ENCODE data around the gene DFFA. TPM values are rescaled to one million over a fixed set of nuclear protein-coding genes. Genes with fewer than 3 reads are reported as not detected.

The DFFA gene
- total RNA-seq, 3 donors from 2014 or later (not counting 1 experiment from before 2014, with no cell fraction given): 17.5 to 21.8 (median 21.5) TPM

DNA sequence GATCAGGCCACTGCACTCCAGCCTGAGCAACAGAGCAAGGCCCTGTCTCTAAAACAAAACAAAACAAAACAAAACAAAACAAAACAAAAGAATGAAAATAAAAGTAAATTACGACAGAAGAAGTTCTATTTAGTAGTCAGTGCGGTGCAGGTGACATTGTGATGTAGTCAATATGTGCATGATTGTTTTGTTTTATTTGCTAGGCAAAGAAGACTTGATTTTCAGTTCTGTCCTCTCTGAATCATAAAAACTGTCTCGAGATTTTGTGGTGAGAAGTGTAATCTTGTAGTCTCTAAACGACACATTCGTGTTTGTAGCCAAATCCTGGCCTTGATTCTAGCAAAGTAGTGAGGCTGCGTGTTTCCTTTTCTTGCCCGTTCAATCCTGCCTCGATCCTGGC is 25.9 kb upstream of the DFFA start:
- Histone ChIP-seq H3K4me1 (ENCODE audit: control insufficient read depth, insufficient read depth, low read length) (peaks cover 37% of the 10 kb centered on the region), H3K9me3 (ENCODE audit: control insufficient read depth, insufficient read depth, low read length) (no peaks in the 10 kb centered on the region), H3K27me3 (ENCODE audit: control insufficient read depth, insufficient read depth, low read length) (no peaks in the 10 kb centered on the region), H3K4me3 (ENCODE audit: low read length) (no peak overlapping the region), H3K36me3 (ENCODE audit: control insufficient read depth, insufficient read depth, low read length) (no peaks in the 10 kb centered on the region), H3K27ac (ENCODE audit: low read length) (peak overlapping the region; percentile 77)
- 63% methylated on average over 8 of the region's 8 CpGs for WGBS (ENCODE audit: insufficient coverage)
- ATAC-seq (peak; percentile 24 to 45 (median 33)), DNase-seq (peak in 1 of 2 donors; percentile 25)
- Mint-ChIP-seq H3K36me3 (no peaks in the 10 kb centered on the region), H3K4me1 (peaks cover 36 to 39% of the 10 kb centered on the region in 2 donors), H3K4me3 (peak overlapping the region; percentile 45), H3K27me3 (ENCODE audit: low read depth in 2 of 2) (no peaks in the 10 kb centered on the region), H3K9me3 (no peaks in the 10 kb centered on the region), H3K27ac (peak overlapping the region; percentile 92 to 96)
- TF ChIP-seq, protein P1, sequence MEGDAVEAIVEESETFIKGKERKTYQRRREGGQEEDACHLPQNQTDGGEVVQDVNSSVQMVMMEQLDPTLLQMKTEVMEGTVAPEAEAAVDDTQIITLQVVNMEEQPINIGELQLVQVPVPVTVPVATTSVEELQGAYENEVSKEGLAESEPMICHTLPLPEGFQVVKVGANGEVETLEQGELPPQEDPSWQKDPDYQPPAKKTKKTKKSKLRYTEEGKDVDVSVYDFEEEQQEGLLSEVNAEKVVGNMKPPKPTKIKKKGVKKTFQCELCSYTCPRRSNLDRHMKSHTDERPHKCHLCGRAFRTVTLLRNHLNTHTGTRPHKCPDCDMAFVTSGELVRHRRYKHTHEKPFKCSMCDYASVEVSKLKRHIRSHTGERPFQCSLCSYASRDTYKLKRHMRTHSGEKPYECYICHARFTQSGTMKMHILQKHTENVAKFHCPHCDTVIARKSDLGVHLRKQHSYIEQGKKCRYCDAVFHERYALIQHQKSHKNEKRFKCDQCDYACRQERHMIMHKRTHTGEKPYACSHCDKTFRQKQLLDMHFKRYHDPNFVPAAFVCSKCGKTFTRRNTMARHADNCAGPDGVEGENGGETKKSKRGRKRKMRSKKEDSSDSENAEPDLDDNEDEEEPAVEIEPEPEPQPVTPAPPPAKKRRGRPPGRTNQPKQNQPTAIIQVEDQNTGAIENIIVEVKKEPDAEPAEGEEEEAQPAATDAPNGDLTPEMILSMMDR (IDR thresholded peaks at IDR 0.05): no peak
- intact Hi-C loops (cut with micrococcal nuclease): no loop called here

DNA sequence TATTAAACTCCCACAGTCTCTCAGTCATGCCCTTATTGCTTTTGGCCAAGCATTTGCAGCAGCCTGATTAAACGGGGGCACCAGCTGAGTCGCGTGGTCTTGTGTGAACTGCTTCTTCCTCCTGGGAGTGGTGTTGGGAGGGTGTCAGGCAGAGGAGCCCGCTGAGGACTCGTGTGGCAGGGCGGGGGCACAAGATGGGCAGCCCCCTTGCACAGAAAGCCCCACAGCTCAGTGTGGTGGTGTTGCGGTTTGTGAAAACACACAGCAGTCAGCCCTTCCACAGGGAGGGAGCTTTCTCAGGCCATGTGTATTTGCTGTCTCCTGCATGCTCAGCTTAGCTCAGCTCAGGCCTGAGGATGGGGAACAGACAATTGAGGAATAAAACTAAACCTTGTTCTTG is 24.8 kb upstream of the DFFA start:
- peaks cover 36 to 44% of the 10 kb centered on the region in 2 donors for H3K4me1 Mint-ChIP-seq
- peak overlapping the region; percentile 92 to 96 for H3K27ac Mint-ChIP-seq
- Histone ChIP-seq H3K27ac (ENCODE audit: low read length) (peak overlapping the region; percentile 77), H3K4me3 (ENCODE audit: low read length) (no peak overlapping the region), H3K27me3 (ENCODE audit: control insufficient read depth, insufficient read depth, low read length) (no peaks in the 10 kb centered on the region), H3K36me3 (ENCODE audit: control insufficient read depth, insufficient read depth, low read length) (no peaks in the 10 kb centered on the region), H3K4me1 (ENCODE audit: control insufficient read depth, insufficient read depth, low read length) (peaks cover 37% of the 10 kb centered on the region), H3K9me3 (ENCODE audit: control insufficient read depth, insufficient read depth, low read length) (no peaks in the 10 kb centered on the region)
- intact Hi-C loops (cut with micrococcal nuclease): no loop called here
- DNase-seq (peak in 1 of 2 donors; percentile 51), ATAC-seq (peak; percentile 28 to 38 (median 29))
- TF ChIP-seq, protein P1 (IDR thresholded peaks at IDR 0.05): no peak
- no peaks in the 10 kb centered on the region for H3K27me3 Mint-ChIP-seq (ENCODE audit: low read depth in 2 of 2)
- no peaks in the 10 kb centered on the region for H3K9me3 Mint-ChIP-seq
- no peaks in the 10 kb centered on the region for H3K36me3 Mint-ChIP-seq
- 73% methylated on average over 6 of the region's 7 CpGs for WGBS (ENCODE audit: insufficient coverage)
- H3K4me3 Mint-ChIP-seq: peak overlapping the region; percentile 45

DNA sequence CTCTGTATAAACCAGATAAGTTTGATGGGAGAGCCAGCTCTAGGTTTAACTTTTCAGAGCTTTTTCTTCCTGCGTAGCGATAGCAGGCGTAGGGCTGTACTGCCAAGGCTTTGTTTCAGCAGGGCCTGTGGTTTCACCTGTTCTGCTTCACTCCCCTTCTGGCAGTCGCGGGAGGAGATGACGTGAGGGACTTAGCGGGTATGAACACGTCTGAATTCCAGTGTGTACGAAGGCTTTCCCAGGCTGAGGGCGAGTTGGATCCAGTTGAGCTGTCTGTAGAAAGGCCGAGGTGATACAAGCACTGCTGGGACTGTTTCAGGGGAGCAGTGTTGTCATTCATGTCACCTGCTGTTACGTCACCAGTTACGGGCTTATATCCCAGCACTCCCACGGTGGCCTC is 23.6 kb upstream of the DFFA start:
- H3K4me3 Mint-ChIP-seq: peak overlapping the region; percentile 94
- no peak overlapping the region for H3K4me3 ChIP-seq (ENCODE audit: low read length)
- H3K4me1 Mint-ChIP-seq: peaks cover 36 to 44% of the 10 kb centered on the region in 2 donors
- H3K36me3 ChIP-seq (ENCODE audit: control insufficient read depth, insufficient read depth, low read length): no peaks in the 10 kb centered on the region
- no peaks in the 10 kb centered on the region for H3K9me3 ChIP-seq (ENCODE audit: control insufficient read depth, insufficient read depth, low read length)
- 82% methylated on average over 14 of the region's 14 CpGs for WGBS (ENCODE audit: insufficient coverage)
- DNase-seq (peak in 1 of 2 donors; percentile 62), ATAC-seq (no peak)
- no peaks in the 10 kb centered on the region for H3K9me3 Mint-ChIP-seq
- H3K4me1 ChIP-seq (ENCODE audit: control insufficient read depth, insufficient read depth, low read length): peaks cover 37% of the 10 kb centered on the region
- peak overlapping the region; percentile 92 to 96 for H3K27ac Mint-ChIP-seq
- no peaks in the 10 kb centered on the region for H3K36me3 Mint-ChIP-seq
- H3K27me3 ChIP-seq (ENCODE audit: control insufficient read depth, insufficient read depth, low read length): no peaks in the 10 kb centered on the region
- no peaks in the 10 kb centered on the region for H3K27me3 Mint-ChIP-seq (ENCODE audit: low read depth in 2 of 2)
- H3K27ac ChIP-seq (ENCODE audit: low read length): peak overlapping the region; percentile 77
- TF ChIP-seq, protein P1 (IDR thresholded peaks at IDR 0.05): no peak
- intact Hi-C loops (cut with micrococcal nuclease): loop anchor here (1.0 to 2.0 kb wide), 7 partner anchors 15 to 446 kb away; partner anchors contain the start of gene DFFA

DNA sequence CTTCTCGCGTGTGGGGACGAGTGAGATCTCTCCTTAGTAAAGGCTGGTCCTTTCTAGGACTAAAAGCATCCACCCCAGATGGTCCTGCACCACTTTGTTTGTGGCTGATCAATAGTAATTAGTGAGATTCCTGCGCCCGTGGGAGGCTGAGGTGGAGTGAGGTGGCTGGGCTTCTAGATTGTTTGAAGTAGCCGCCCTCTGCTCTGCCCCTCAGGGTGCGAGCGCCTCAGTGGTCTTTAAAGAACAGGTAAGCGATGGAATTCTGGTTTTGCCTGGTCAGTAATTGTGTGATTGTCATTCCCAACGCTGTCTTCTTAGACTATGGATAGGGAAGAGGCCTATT is 23.1 kb upstream of the DFFA start:
- Mint-ChIP-seq H3K4me1 (peaks cover 36 to 44% of the 10 kb centered on the region in 2 donors), H3K4me3 (peak overlapping the region; percentile 94), H3K9me3 (no peaks in the 10 kb centered on the region), H3K27ac (peak overlapping the region; percentile 92 to 96), H3K36me3 (no peaks in the 10 kb centered on the region), H3K27me3 (ENCODE audit: low read depth in 2 of 2) (no peaks in the 10 kb centered on the region)
- TF ChIP-seq, protein P1 (IDR thresholded peaks at IDR 0.05): no peak
- Histone ChIP-seq H3K27ac (ENCODE audit: low read length) (peak overlapping the region; percentile 77), H3K4me1 (ENCODE audit: control insufficient read depth, insufficient read depth, low read length) (peaks cover 37% of the 10 kb centered on the region), H3K4me3 (ENCODE audit: low read length) (peak overlapping the region; percentile 46), H3K27me3 (ENCODE audit: control insufficient read depth, insufficient read depth, low read length) (no peaks in the 10 kb centered on the region), H3K9me3 (ENCODE audit: control insufficient read depth, insufficient read depth, low read length) (no peaks in the 10 kb centered on the region), H3K36me3 (ENCODE audit: control insufficient read depth, insufficient read depth, low read length) (no peaks in the 10 kb centered on the region)
- no peak for DNase-seq
- intact Hi-C loops (cut with micrococcal nuclease): loop anchor here (1.0 to 2.0 kb wide), 7 partner anchors 15 to 447 kb away; partner anchors contain the start of gene DFFA
- ATAC-seq: no peak
- 75% methylated on average over 10 of the region's 10 CpGs for WGBS (ENCODE audit: insufficient coverage)
